ENCODE results near the gene TK2.

Gene TK2

GRCh38 chr16:66544016-66544757 lies 5.7 kb downstream of the TK2 start:
- no peak for DNase-seq (ENCODE audit: low read depth in 2 of 2)

GRCh38 chr16:66543541-66543940 lies 6.4 kb downstream of the TK2 start:
- no peak for DNase-seq (ENCODE audit: low read depth in 2 of 2)

GRCh38 chr16:66542396-66542795 lies 7.5 kb downstream of the TK2 start:
- DNase-seq (ENCODE audit: low read depth in 2 of 2) = no peak

- DNase-seq (ENCODE audit: low read depth in 2 of 2) = no peak
Observed at GRCh38 chr16:66541388-66542355, 8.2 kb downstream of the TK2 start.

GRCh38 chr16:66539623-66540469 lies 10.1 kb downstream of the TK2 start:
- DNase-seq (ENCODE audit: low read depth in 2 of 2) = no peak

GRCh38 chr16:66538910-66539309 lies 11.0 kb downstream of the TK2 start:
- no peak for DNase-seq (ENCODE audit: low read depth in 2 of 2)

- no peak for DNase-seq (ENCODE audit: low read depth in 2 of 2)
Observed at GRCh38 chr16:66537236-66537635, 12.7 kb downstream of the TK2 start.

GRCh38 chr16:66536525-66536924 lies 13.4 kb downstream of the TK2 start:
- DNase-seq (ENCODE audit: low read depth in 2 of 2) = no peak

- no peak for DNase-seq (ENCODE audit: low read depth in 2 of 2)
Observed at GRCh38 chr16:66534376-66534799, 15.5 kb downstream of the TK2 start.

- DNase-seq (ENCODE audit: low read depth in 2 of 2) = no peak
Observed at GRCh38 chr16:66529475-66529874, 20.4 kb downstream of the TK2 start.

- no peak for DNase-seq (ENCODE audit: low read depth in 2 of 2)
Observed at GRCh38 chr16:66528294-66528693, 21.6 kb downstream of the TK2 start.

GRCh38 chr16:66525396-66526180 lies 24.3 kb downstream of the TK2 start:
- no peak for DNase-seq (ENCODE audit: low read depth in 2 of 2)

GRCh38 chr16:66524601-66525164 lies 25.2 kb downstream of the TK2 start:
- no peak for DNase-seq (ENCODE audit: low read depth in 2 of 2)

GRCh38 chr16:66523861-66524354 lies 26.0 kb downstream of the TK2 start:
- DNase-seq (ENCODE audit: low read depth in 2 of 2) = no peak

GRCh38 chr16:66522816-66523590 lies 26.9 kb downstream of the TK2 start:
- DNase-seq (ENCODE audit: low read depth in 2 of 2) = no peak

- DNase-seq (ENCODE audit: low read depth in 2 of 2) = peak; percentile 77 to 88
Observed at GRCh38 chr16:66521951-66522771, 27.8 kb downstream of the TK2 start.

- no peak for DNase-seq (ENCODE audit: low read depth in 2 of 2)
Observed at GRCh38 chr16:66521252-66521713, 28.6 kb downstream of the TK2 start.

- DNase-seq (ENCODE audit: low read depth in 2 of 2) = no peak
Observed at GRCh38 chr16:66520406-66521170, 29.3 kb downstream of the TK2 start.

Data from stimulated activated CD4-positive, alpha-beta T cell treated with anti-CD3 and anti-CD28 coated beads, Interleukin-1b, Interleukin-23, amount 100 ng/mL, for 4 hours (primary cell).